Measurements from ENCODE around the gene DPY19L3.
"Not testable (repeated sequence)": the region's sequence is repeated elsewhere in the genome, so short reads cannot be mapped to it uniquely, and the experiment has no call there.

The DPY19L3 gene

GRCh38 chr19:32448026-32448425, 42.5 kb downstream of the DPY19L3 start:
- no peak for DNase-seq

DNA sequence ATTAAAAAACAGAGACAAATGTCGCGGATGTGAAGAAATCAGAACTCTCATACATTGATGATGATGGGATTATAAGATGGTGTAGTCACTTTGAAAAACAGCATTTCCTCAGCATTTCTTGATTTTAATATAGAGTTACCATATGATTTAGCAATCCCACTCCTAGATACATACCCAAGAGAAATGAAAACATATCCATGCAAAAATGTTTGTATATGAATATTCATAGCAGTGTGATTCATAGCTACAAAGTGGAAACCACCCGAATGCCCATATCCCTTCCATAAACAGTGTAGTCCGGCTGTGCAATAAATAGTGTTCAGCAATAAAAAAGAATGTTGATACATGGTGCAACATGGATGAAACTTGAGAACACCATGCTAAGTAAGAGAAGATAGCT, 44.6 kb downstream of the DPY19L3 start:
- no peak for DNase-seq

- DNase-seq, result no peak
Measured at GRCh38 chr19:32453736-32454135, 48.2 kb downstream of the DPY19L3 start.

- DNase-seq, result no peak
Measured at GRCh38 chr19:32456406-32456805, 50.8 kb downstream of the DPY19L3 start.

DNA sequence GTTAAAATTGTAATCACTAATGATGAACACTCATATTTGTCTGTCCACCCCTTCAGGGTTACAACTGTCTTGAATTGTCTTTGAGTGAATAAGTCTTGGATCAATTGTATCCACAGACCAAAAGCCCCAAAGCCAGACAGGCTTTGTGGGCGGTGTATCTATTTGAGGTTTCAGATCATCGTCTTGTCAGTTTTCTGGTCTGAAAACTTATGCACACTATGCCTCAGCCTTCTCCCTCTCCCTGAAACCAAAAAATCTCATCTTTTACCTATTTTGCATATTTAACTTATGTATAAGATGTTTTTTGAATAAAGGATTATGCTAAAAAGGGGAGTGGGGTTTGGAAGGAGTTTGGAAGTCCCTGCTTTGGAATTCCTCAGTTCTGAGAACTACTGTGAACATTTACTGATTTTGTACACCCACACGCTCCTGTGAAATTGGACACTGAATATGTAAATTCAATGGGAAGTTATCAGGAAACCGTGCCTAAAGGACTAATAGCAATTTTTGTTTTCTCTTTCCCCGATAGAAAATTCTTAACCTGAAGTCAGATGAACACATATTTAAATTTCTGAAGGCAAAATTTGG, 52.1 kb downstream of the DPY19L3 start:
- DNase-seq, result no peak

- no peak for DNase-seq
Measured at GRCh38 chr19:32458500-32459123, 53.0 kb downstream of the DPY19L3 start.

DNA sequence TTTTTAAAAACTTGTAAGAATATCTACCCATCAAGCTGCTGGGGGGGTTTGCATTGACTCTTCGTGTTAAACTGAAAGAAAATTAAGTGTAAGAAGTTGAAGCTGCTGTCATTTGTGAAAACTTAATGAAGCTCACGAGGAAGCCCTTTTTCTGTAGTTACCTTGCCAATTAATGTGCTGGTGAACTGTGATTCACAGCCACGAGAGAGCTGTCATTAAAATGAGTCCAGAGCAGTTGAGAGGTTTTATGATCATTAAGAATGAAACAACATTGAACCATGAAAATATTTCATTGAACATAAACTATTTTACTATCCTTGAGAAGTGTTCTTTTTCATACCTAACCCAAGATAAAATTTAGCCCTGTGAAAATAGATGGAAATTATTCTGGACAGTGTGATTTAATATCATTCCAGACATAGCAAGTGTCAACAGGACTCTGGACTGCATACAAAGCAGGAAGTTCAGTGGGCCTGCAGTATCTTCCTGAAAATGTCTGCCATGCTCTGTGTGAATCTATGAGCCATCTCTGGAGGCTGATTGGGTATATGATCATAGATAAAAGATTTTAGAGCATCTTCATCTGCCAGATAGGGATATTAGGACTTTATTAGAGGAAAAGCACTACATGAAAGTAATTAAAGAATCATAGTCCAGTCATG, 53.8 kb downstream of the DPY19L3 start:
- DNase-seq, result no peak

- no peak for DNase-seq
Measured at GRCh38 chr19:32460476-32460875, 54.9 kb downstream of the DPY19L3 start.

DNA sequence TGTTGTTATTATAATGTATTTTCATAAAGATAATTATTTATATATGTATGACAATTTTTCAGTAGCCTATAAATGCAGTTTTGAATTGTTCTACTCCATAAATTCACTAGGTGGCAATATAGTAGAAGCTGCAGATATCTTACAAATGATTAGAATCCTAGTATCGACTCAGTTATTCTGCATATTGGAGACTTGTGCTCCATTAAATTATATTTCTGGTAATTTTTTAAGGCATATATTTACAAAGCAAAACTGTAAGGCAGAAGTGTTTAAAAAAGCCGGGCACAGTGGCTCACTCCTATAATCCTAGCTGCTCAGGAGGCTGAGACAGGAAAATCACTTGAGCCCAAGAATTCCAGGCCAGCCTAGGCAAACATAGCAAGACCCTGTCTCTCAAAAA, 58.7 kb downstream of the DPY19L3 start:
- peak in 1 of 6 experiments; percentile 6 for DNase-seq

- no peak for DNase-seq
Measured at GRCh38 chr19:32465176-32465575, 59.6 kb downstream of the DPY19L3 start.

DNA sequence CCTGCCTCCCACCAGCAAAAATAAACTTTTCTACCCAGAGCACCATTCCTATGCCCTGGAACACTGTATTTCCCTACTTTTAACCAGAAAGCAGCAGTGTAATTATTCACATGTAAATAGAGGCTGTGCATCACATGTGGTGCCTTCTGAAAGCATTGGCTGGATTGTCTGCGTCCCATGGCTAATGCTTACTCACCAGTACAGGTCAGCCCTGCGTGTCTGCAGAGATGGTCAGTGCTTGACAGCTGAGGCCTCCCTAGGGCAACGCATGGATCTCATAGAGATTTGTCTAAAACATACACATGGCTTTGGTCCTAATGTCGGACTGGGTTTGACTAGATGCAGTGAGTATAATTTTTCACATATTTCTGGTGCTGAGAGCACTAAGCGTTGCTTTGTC, 64.2 kb downstream of the DPY19L3 start:
- DNase-seq, result no peak

- no peak for DNase-seq
Measured at GRCh38 chr19:32471095-32471494, 65.5 kb downstream of the DPY19L3 start.

GRCh38 chr19:32471811-32472210, 66.2 kb downstream of the DPY19L3 start:
- DNase-seq, result no peak

- DNase-seq, result no peak
Measured at GRCh38 chr19:32475141-32476031, 69.8 kb downstream of the DPY19L3 start.

DNA sequence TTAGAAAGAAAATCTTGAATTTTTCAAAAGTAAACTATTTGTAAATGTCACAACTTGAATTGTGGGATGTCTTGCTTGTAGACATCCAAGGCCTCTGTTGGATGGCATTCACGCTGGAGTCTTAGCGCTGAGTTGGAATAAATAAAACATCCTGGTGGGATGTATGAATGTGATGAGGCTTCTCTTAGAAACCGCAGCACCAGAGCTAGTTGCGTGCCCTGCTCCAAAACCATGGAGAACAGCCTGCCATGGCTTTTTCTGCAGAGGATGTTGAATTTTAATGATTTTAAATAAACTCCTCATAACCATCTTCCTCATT, 70.4 kb downstream of the DPY19L3 start:
- no peak for DNase-seq

DNA sequence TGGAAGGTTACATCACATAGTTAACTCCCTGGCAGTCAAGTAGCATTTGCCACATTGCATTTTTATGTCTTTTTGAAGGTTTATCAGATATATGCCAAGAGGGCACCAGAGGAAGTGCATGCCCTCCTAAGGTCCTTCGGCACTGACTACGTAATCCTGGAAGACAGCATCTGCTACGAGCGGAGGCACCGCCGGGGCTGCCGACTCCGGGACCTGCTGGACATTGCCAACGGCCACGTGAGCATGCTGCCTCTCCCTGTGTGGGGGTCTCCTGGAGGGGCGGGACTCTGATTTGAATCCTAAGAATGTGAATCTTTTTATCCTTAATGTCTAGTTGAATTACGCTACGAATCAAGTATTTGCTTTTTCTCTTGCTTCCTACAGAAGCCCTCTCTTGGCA, 74.8 kb downstream of the DPY19L3 start:
- no peak for DNase-seq

- no peak for DNase-seq
Measured at GRCh38 chr19:32483574-32483973, 78.0 kb downstream of the DPY19L3 start.

- no peak for DNase-seq
Measured at GRCh38 chr19:32489971-32490370, 84.4 kb downstream of the DPY19L3 start.

- no peak for DNase-seq
Measured at GRCh38 chr19:32497391-32497790, 91.8 kb downstream of the DPY19L3 start.

DNA sequence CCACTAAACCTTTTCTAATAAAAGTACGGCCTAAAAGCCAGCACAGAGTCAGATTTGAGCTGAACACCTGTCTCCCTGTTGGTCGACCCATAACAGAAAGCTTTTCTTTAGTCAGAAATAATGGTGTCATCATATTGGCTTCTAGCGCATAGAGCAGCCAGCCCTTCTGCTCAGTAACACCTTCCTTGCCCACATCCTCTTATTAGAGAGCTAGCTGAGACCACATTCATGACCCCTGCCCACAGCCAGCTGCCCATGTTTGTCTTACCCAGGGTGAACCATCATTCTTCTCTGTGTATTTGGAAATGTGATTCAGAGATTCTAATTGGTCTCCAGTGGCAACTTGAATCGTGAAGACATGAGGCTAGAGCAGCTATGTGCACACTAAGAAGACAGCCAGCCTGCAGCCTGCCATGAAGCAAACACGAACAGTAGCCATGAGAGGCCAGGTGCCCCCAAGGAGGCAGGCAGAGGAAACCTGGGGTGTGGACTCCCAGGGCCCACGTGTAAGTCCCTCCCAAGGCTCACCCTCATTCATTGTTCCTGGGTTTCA, 93.2 kb downstream of the DPY19L3 start:
- no peak for DNase-seq

DNA sequence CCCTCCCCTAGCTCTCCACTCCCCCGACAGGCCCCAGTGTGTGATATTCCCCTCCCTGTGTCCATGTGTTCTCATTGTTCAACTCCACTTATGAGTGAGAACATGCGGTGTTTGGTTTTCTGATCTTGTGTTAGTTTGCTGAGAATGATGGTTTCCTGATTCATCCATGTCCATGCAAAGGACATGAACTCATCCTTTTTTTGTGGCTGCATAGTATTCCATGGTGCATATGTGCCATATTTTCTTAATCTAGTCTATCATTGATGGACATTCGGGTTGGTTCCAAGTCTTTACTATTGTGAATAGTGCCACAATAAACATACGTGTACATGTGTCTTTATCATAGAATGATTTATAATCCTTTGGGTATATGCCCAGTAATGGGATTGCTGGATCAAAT, 106.9 kb downstream of the DPY19L3 start:
- not testable (repeated sequence) for DNase-seq

DNA sequence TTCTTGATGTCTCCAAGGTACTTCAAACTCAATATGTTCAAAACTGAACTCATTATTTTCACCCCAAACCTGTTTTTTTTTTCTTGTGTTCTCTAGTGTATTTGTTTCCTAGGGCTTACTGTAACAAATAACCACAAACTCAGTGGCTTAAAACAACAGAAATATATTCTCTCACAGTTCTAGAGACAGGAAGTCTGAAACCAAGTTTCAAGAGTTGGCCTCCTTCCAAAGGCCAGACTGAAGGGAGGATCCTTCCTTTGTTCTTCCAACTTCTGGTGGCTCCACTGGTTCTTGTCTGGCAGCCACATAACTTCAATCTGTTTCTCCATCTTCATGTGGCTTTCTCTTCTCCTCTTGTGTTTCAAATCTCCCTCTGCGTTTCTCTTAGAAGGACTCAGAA, 113.5 kb downstream of the DPY19L3 start:
- DNase-seq, result peak in 3 of 6 experiments; percentile 26 to 62 (median 28)

- no peak for DNase-seq
Measured at GRCh38 chr19:32522967-32523366, 117.4 kb downstream of the DPY19L3 start.

Data from stimulated activated naive CD4-positive, alpha-beta T cell (primary cell).